T47D (cell line): ENCODE results near the gene ANKRD65.
"Not testable (repeated sequence)": the region's sequence is repeated elsewhere in the genome, so short reads cannot be mapped to it uniquely, and the experiment has no call there.

Source experiments
- DNase-seq, 2 experiments: peaks; one replicate each; pipeline versions ENCODE4 v3.0.0 to v3.0.0-alpha.2; 2011 to 2012; ENCODE audit warnings: low read depth in 1 of 2, low spot score in 1 of 2
- JUND ChIP-seq: IDR thresholded peaks from 2 replicates; pipeline ENCODE4 v1.6.1; 2012; ENCODE audit warnings: low read depth
- in situ Hi-C: cut with HindIII; loops from 2 replicates; pipeline ENCODE4 v1.10.0; 2016; ENCODE audit warnings: low sequenced_read_pairs, low pct_unique_long_range_greater_than_20kb

Gene ANKRD65

GRCh38 chr1:1398677-1399186, 22.3 kb downstream of the ANKRD65 start:
- in situ Hi-C loops, result no loop called here

DNA sequence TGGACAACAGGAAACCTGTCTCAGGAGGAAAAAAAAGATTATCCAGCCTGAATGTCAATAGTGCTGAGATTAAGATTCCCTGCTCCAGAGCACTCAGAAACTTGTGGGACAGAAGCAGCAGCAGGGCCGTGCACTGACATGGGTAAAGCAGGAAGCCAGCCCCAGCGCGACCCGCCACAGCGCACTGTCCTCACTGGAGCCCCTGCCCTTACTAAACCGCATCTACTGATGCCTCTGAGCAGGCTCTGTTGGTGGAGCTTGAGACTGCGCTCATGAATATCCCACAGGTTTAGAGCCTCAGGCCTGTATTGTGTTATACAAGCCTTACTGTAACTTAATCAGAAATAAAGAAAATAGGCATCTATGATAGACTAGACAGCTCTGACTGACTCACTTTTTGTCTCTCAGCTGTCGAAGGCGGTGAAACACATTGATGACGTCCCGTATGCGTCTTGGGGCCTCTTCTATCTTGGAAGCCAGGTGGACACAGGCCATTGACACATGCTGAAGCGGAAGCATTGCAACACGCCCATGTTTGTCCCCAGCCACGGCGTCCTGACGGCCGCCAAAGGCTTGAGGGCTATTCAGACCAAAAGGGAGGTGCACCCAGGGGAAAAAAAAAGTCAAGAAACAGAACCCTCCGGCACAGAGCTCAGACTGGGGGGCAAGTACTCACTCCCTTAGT, 23.1 kb downstream of the ANKRD65 start:
- in situ Hi-C loops, result no loop called here
- no peak for TF ChIP-seq JUND
- no peak for DNase-seq

More at GRCh38 chr1:1398677-1399186, 22.3 kb downstream of the ANKRD65 start:
- TF ChIP-seq JUND, result no peak
- DNase-seq, result no peak

DNA sequence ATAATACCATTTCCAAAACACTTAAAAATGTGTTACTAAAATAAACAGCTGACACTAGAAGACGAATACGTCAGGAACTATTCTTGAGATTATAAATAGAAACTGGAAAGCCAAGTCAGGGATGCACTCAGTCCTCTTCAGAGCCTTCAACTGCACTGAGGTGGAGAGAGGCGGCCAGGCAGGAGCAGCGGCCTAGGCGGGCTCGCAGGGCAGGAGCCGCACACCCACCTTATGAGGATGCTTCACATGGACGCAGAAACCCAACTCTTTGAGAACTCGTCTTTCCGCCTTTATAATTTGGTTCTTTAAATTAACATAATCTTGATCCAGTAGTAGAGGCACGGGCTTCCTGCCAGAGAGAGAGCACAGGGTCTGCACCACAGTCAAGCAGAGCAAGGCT, 25.9 kb downstream of the ANKRD65 start:
- in situ Hi-C loops, result no loop called here
- no peak for TF ChIP-seq JUND
- no peak for DNase-seq

- no peak for DNase-seq
- in situ Hi-C loops, result no loop called here
- no peak for TF ChIP-seq JUND
These were observed 27.0 kb downstream of the ANKRD65 start for GRCh38 chr1:1394116-1394515.

- in situ Hi-C loops, result no loop called here
- no peak for TF ChIP-seq JUND
- no peak for DNase-seq
These were observed 27.6 kb downstream of the ANKRD65 start for GRCh38 chr1:1393428-1393827.

DNA sequence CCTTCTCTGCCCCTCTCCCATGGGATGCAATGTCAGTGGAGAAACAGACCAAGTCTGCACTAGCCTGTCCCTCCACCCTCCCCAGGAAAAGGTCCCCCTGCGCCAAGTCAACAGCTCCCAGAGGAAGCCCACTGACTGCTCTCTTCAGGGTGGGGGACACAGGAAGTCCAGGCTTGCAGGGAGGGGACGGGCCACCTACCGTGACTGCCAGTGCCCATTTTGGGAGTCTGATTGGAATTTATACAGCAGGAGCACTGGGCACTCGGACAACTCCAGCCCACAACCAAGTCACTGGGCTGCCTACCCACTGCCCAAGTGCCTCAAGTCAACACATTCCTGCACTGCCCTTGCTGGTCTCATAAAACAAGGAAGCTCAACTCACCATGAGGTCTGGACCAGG, 28.1 kb downstream of the ANKRD65 start:
- in situ Hi-C loops, result no loop called here
- TF ChIP-seq JUND, result no peak
- no peak for DNase-seq

DNA sequence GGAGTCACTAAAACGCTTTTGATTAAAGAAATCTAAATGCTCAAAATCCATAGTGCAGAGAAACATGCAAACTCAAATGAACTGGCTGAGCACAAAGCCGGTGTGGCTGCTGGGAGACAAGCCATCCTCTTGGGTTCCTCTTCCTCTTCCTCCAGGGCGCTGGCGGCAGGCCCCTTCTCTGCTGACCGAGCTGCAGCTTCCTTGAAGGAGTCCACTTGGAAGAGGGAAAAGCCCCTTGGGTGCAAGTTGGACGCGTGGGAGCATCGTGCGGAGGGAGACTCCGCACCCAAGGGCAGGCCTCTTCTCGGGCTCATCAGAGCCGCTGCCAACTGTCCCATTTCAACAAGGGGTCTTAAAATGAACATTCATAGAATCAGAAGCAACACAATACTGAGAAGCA, 29.9 kb downstream of the ANKRD65 start:
- no peak for DNase-seq
- in situ Hi-C loops, result no loop called here
- TF ChIP-seq JUND, result no peak

DNA sequence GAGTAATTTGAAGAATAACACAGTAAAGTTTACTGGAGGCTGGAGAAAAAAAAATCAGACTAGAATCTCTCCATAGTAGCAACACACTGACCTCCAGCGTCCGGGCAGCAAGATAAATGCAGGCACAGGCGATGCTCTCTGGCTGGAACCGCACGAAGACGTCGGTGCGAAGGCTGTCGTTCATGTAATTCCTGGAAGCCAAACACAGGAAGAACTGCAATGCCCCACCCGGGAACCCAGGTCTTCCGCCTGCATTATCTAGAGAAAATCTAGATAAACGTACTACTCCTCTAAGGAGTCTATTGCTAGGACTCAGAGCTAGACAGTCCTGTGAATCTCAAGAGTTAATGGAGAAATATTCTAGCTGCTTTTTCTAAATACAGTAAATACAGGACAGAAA, 30.4 kb downstream of the ANKRD65 start:
- DNase-seq, result no peak
- no peak for TF ChIP-seq JUND
- in situ Hi-C loops, result no loop called here

DNA sequence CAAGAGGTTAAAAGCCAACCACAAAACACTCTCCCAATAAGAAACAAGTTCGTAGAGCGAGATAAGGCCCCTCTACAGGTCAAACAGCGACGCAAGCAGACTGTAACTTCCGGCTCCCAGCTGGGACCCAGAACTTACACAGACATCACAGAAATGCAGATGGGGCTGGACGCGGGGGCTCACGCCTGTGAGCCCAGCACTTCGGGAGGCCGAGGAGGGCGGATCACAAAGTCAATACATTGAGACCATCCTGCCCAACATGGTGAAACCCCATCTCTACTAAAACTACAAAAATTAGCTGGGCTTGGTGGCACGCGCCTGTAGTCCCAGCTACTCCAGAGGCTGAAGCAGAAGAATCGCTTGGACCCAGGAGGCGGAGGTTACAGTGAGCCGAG, 33.0 kb downstream of the ANKRD65 start:
- DNase-seq, result no peak
- in situ Hi-C loops, result no loop called here
- no peak for TF ChIP-seq JUND

DNA sequence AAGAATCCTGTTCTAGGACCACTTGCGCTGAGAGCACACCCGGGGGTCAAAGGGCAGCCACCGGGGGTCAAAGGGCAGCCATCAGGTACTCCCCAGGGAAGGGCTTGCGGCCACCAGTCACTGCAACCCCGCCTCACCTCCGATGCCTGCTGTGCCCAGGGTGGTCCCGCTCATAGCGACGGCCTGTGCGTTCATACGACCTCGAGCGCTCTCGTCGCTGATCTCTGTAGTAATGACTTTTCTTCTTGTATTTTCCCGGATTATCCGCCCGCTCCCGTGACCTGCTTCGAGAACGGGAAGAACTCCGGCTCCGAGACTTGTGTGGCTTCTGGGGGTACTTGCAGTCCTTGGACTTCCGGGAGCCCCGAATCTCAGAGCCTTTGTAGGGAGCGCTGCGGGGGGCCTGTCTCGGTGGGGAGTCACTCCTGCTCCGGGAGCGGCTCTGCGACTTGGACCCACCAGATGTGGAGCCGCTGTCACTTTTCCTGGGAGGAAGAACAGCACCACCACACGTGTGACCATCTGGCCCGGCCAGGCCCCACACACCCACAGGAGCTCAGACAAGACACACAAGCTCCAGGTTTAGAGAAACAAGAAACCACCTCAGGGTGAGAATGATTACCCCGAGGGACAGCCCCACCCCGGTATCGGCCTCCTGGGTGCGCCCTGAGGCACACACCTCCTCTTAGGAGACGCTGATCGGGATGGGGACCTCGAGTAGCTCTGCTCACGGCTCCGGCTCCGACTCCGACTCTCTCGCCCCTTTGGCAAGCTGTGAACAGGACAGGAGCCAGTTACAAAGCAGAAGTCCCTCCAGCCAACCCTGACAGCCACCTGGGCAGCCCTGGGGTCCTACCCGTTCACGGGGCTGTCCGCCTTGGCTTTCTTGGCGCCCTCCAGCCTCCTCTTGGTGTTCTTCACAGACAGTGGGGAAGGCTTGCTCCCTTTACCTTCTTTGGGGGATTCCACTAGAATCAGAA, 33.7 kb downstream of the ANKRD65 start:
- DNase-seq, result no peak
- in situ Hi-C loops, result no loop called here
- no peak for TF ChIP-seq JUND

DNA sequence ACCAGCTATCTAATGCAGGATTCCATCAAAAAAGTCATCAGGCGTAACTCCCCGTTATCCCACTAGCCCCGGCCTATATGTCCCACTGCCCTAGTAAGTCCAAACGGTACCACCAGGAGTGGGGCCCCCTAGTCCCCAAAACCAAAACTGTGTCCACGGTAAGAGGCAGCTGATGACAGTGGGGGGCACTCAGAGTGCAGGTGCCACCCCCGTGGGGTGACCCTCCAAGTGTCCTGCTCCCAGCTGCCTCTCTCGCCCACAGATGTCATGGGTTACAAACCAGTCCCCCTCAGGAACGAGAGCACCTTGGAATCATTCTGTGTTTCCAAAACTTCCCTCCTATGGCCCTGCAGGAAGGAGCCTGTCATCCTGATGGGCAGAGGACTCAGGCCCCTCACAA, 35.1 kb downstream of the ANKRD65 start:
- in situ Hi-C loops, result no loop called here
- no peak for DNase-seq
- TF ChIP-seq JUND, result no peak

GRCh38 chr1:1385339-1385738, 35.7 kb downstream of the ANKRD65 start:
- DNase-seq, in situ Hi-C loops: not testable (repeated sequence)

DNA sequence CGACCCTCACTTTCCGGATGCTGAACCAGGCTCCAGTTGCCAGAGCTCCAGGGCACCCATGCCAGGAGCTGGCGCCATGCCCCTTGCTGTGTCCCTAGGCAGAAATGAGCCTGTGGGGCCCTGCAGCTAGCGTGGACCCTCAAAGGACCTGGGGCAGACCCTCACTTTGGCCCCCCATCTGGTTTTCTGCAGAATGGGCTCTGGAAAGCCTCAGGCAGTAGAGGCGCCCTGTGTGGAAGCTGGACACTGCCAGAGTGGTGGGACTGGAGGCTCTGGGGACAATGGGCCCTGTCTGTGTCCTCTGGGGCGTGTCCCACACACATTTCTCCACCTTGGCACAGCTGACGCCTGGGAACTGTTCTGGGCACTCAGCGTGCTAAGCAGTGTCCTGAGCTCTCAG, 39.8 kb downstream of the ANKRD65 start:
- no peak for DNase-seq
- TF ChIP-seq JUND, result no peak
- in situ Hi-C loops, result no loop called here
